Measurements from ENCODE around the gene SLC25A5. TPM values are rescaled to one million over a fixed set of nuclear protein-coding genes. Genes with fewer than 3 reads are reported as not detected.

SLC25A5 gene
- total and polyA plus RNA-seq, 2 experiments from 2014 or later = 373 to 563 TPM

- Histone ChIP-seq H3K27me3 (no peaks in the 10 kb centered on the region), H3K36me3 (no peaks in the 10 kb centered on the region), H3K9me3 (ENCODE audit: low read depth) (no peaks in the 10 kb centered on the region), H3K4me3 (no peak overlapping the region), H3K27ac (no peak overlapping the region), H3K4me1 (ENCODE audit: low read depth) (no peaks in the 10 kb centered on the region)
- no peak for TF ChIP-seq CTCF (IDR thresholded peaks at IDR 0.05; ENCODE audit: low read depth, low read length)
- no peak for DNase-seq (ENCODE audit: low read depth in 1 of 2, low spot score in 1 of 2)
These were observed 50.1 kb downstream of the SLC25A5 start for GRCh38 chrX:119518371-119518770.

Other genes starting within 250 kb of the SLC25A5 start
- 156 and 171 TPM in 2 replicates for gene PGRMC1, start 232.2 kb upstream of the SLC25A5 start, total RNA-seq
- gene PGRMC1, start 232.2 kb upstream of the SLC25A5 start, polyA plus RNA-seq = 121 and 147 TPM in 2 replicates
- 2.0 and 3.5 TPM in 2 replicates for gene SLC25A43, start 69.1 kb upstream of the SLC25A5 start, total RNA-seq
- gene SLC25A43, start 69.1 kb upstream of the SLC25A5 start, polyA plus RNA-seq = 2.6 and 3.0 TPM in 2 replicates
- 36.3 and 42.6 TPM in 2 replicates for gene STEEP1, start 97.0 kb downstream of the SLC25A5 start, total RNA-seq
- 11.2 and 15.8 TPM in 2 replicates for gene STEEP1, start 97.0 kb downstream of the SLC25A5 start, polyA plus RNA-seq
- 41.7 and 44.0 TPM in 2 replicates for gene UBE2A, start 106.1 kb downstream of the SLC25A5 start, total RNA-seq
- gene UBE2A, start 106.1 kb downstream of the SLC25A5 start, polyA plus RNA-seq = 98.2 and 106 TPM in 2 replicates
- 4.3 and 5.1 TPM in 2 replicates for gene NKRF, start 138.0 kb downstream of the SLC25A5 start, total RNA-seq
- gene NKRF, start 138.0 kb downstream of the SLC25A5 start, polyA plus RNA-seq = 4.2 and 6.8 TPM in 2 replicates
- gene SEPTIN6, start 224.7 kb downstream of the SLC25A5 start, total RNA-seq = 69.3 and 78.7 TPM in 2 replicates
- gene SEPTIN6, start 224.7 kb downstream of the SLC25A5 start, polyA plus RNA-seq = 51.0 and 54.6 TPM in 2 replicates

All from cardiac muscle cell (in vitro differentiated cells and primary cell).